ENCODE data around the gene PDE9A. TPM values are rescaled to one million over a fixed set of nuclear protein-coding genes. Genes with fewer than 3 reads are reported as not detected.

PDE9A gene
- total RNA-seq, 1 experiment from 2014 or later, result 31.9 TPM

- no peak for DNase-seq
- H3K27ac Mint-ChIP-seq, result no peak overlapping the region
Measured at GRCh38 chr21:42622284-42622683, 31.1 kb upstream of the PDE9A start.

More at GRCh38 chr21:42622284-42622683, 31.1 kb upstream of the PDE9A start:
- H3K36me3 Mint-ChIP-seq (ENCODE audit: insufficient read depth in 1 of 3, low read depth in 3 of 3), result no peaks in the 10 kb centered on the region
- Histone ChIP-seq H3K4ac (ENCODE audit: low read depth, low read length) (no peak overlapping the region), H3K27me3 (ENCODE audit: insufficient read depth, low read length) (no peaks in the 10 kb centered on the region), H2BK20ac (ENCODE audit: low read depth, low read length, poor library complexity, severe bottlenecking) (no peak overlapping the region), H3K14ac (ENCODE audit: insufficient read depth, low read length) (no peak overlapping the region), H4K8ac (replicated peaks; ENCODE audit: insufficient read length, low read depth, low read length) (no peak overlapping the region), H2BK12ac (ENCODE audit: insufficient read length, low read depth, low read length) (no peak overlapping the region), H3K79me2 (ENCODE audit: insufficient read depth, low read length) (no peaks in the 10 kb centered on the region), H3K27ac (ENCODE audit: insufficient read length, low read depth, low read length) (no peak overlapping the region), H2BK120ac (ENCODE audit: low read depth, low read length, poor library complexity, severe bottlenecking) (no peak overlapping the region), H3K9ac (ENCODE audit: extremely low read depth, insufficient read length, low read length) (no peak overlapping the region), H3K79me1 (ENCODE audit: insufficient read depth, low read depth, low read length, poor library complexity, severe bottlenecking) (no peaks in the 10 kb centered on the region), H3K23ac (ENCODE audit: insufficient read length, low read depth, low read length) (no peak overlapping the region), H4K20me1 (ENCODE audit: control insufficient read depth, insufficient read depth, insufficient read length) (no peaks in the 10 kb centered on the region), H2AK5ac (ENCODE audit: insufficient read length, low read length) (no peak overlapping the region), H3T11ph (ENCODE audit: low read length) (no peak overlapping the region), H3K23me2 (ENCODE audit: insufficient read length, low read depth, low read length, poor library complexity, severe bottlenecking) (peaks cover 5% of the 10 kb centered on the region), H3K4me1 (ENCODE audit: insufficient read depth, low read length) (no peaks in the 10 kb centered on the region), H3K4me2 (ENCODE audit: insufficient read depth, insufficient read length, low read length) (no peak overlapping the region), H3K9me3 (ENCODE audit: control insufficient read depth, low read depth, low read length) (no peaks in the 10 kb centered on the region), H2BK5ac (ENCODE audit: insufficient read length, low read length) (no peak overlapping the region), H3K56ac (ENCODE audit: insufficient read length, low read depth, low read length) (no peak overlapping the region), H3K18ac (ENCODE audit: insufficient read length, low read depth, low read length) (no peak overlapping the region), H2BK15ac (ENCODE audit: low read depth, low read length) (no peak overlapping the region), H4K5ac (ENCODE audit: insufficient read length, low read depth, low read length) (no peak overlapping the region), H4K91ac (ENCODE audit: insufficient read length, low read depth, low read length) (no peak overlapping the region), H2AFZ (ENCODE audit: low read length) (no peak overlapping the region)
- no CpG with 5 or more reads among the region's 7 CpGs for WGBS (ENCODE audit: extremely low coverage, insufficient read length, low lambda C conversion rate)
- peaks cover 19 to 21% of the 10 kb centered on the region in 2 experiments for H3K4me1 Mint-ChIP-seq
- peaks cover 51% of the 10 kb centered on the region for H3K27me3 Mint-ChIP-seq (ENCODE audit: low read depth)
- H3K9me3 Mint-ChIP-seq, result peaks cover 3% of the 10 kb centered on the region in 2 experiments; a peak in 2 of 5 replicates
- TF ChIP-seq CTCF (conservative IDR thresholded peaks at IDR 0.05), result no peak
- H3K4me3 Mint-ChIP-seq, result no peak overlapping the region
